GM12873 (cell line): ENCODE measurements around the gene EPHB4.

Experiments used
- CTCF ChIP-seq: IDR thresholded peaks from 2 replicates; pipeline ENCODE4 v1.5.1; 2012; ENCODE audit warnings: low read depth, mild to moderate bottlenecking, moderate library complexity, low read length, control low read depth; ENCODE audit not compliant: insufficient read depth; ENCODE audit errors: missing control alignments

EPHB4 gene

GRCh38 chr7:100830396-100830795 is 3.1 kb upstream of the EPHB4 start:
- no peak for TF ChIP-seq CTCF

- no peak for TF ChIP-seq CTCF
These were observed 1.9 kb upstream of the EPHB4 start for GRCh38 chr7:100829150-100829716.

- no peak for TF ChIP-seq CTCF
These were observed 601 bp downstream of the EPHB4 start for GRCh38 chr7:100826514-100827329.

GRCh38 chr7:100825751-100826513 is 1.4 kb downstream of the EPHB4 start:
- no peak for TF ChIP-seq CTCF

- no peak for TF ChIP-seq CTCF
These were observed 2.1 kb downstream of the EPHB4 start for GRCh38 chr7:100825215-100825671.

GRCh38 chr7:100824499-100825214 is 2.7 kb downstream of the EPHB4 start:
- no peak for TF ChIP-seq CTCF

GRCh38 chr7:100823534-100823933 is 3.8 kb downstream of the EPHB4 start:
- TF ChIP-seq CTCF: no peak
